HCT116 (cell line): ENCODE data around the gene GOLGA6L9. TPM values are rescaled to one million over a fixed set of nuclear protein-coding genes. Genes with fewer than 3 reads are reported as not detected.
"Not testable (repeated sequence)": the region's sequence is repeated elsewhere in the genome, so short reads cannot be mapped to it uniquely, and the experiment has no call there.

Experiments used
- ATAC-seq: fragments of 200-7000 bp; cut with Tn5 transposase; 2 replicates; pipeline ENCODE4 v1.9.1; 2020; ENCODE audit warnings: mild to moderate bottlenecking, moderate library complexity
- Bru-seq: library from RNA; stranded (reverse); fragments of 400-500 nt; gene quantifications from one replicate; lab custom pipeline; 2021; lab: Mats Ljungman, UMichigan
- BruChase-seq, 2 experiments: library from RNA; stranded (reverse); fragments of 400-500 nt; gene quantifications; one replicate each; lab custom pipeline; 2021; lab: Mats Ljungman, UMichigan
- BruUV-seq: library from RNA; stranded (reverse); fragments of 400-500 nt; replicated peaks from 2 replicates; lab custom pipeline; 2021; lab: Mats Ljungman, UMichigan
- CTCF ChIA-PET: fragments of 300-600 bp; sonication (Branson Sonifier 250); formaldehyde crosslinking; loops from one replicate; lab custom pipeline; 2021; ENCODE audit warnings: antibody characterized with exemption; lab: Charles Lee
- POLR2A ChIA-PET: fragments of 300-600, 350-600 bp; sonication (Branson Sonifier 250); formaldehyde crosslinking; loops from one replicate; lab custom pipeline; 2021; ENCODE audit warnings: antibody characterized with exemption; lab: Charles Lee
- RAD21 ChIA-PET, 2 experiments: fragments of 300-600 bp; sonication (Branson Sonifier 250); formaldehyde crosslinking; loops; one replicate each; lab custom pipeline; 2023; ENCODE audit warnings: low total read pairs in 2 of 2; ENCODE audit not compliant: uncharacterized antibody in 2 of 2, unreplicated experiment in 2 of 2, low non-redundant PET in 1 of 2; lab: Charles Lee
- DNase-seq: peaks from one replicate; pipeline ENCODE4 v3.0.0-alpha.2; 2010; ENCODE audit warnings: low read depth, low spot score
- H2AFZ ChIP-seq: fragments of 200-600 bp; shearing (Covaris generic), sonication (generic); 2 replicates; pipeline ENCODE4 v1.6.1; 2017; ENCODE audit warnings: low read depth, mixed run types, mixed read lengths, antibody characterized with exemption, low read length; ENCODE audit not compliant: poor library complexity, severe bottlenecking
- H3K27ac ChIP-seq: 2 replicates; pipeline ENCODE4 v1.5.1; 2012; ENCODE audit warnings: low read depth, low read length
- H3K27me3 ChIP-seq: fragments of 200-600 bp; sonication (generic); 2 replicates; pipeline ENCODE4 v1.6.1; 2016; ENCODE audit warnings: mixed run types, low read length, mixed read lengths; ENCODE audit not compliant: insufficient read depth
- H3K36me3 ChIP-seq, 2 experiments: fragments of 200-500 bp in 1 of 2; fragments of 200-600 bp in 1 of 2; sonication (Bioruptor generic) in 1 of 2; sonication (generic) in 1 of 2; 2 replicates each; pipeline versions ENCODE4 v1.5.1 to v1.6.1; 2014 to 2016; ENCODE audit warnings: low read length in 2 of 2, inconsistent platforms in 1 of 2, mixed read lengths in 1 of 2, mixed run types in 1 of 2; ENCODE audit not compliant: insufficient read depth in 2 of 2, control insufficient read depth in 1 of 2
- H3K4me1 ChIP-seq, 2 experiments: fragments of 200-600 bp in 1 of 2; sonication (generic) in 1 of 2; 2 replicates each; pipeline versions ENCODE4 v1.5.1 to v1.6.1; 2012 to 2017; ENCODE audit warnings: low read length in 2 of 2, inconsistent platforms in 1 of 2, mild to moderate bottlenecking in 1 of 2, mixed read lengths in 1 of 2, mixed run types in 1 of 2, moderate library complexity in 1 of 2; ENCODE audit not compliant: insufficient read depth in 2 of 2, control insufficient read depth in 1 of 2
- H3K4me2 ChIP-seq: fragments of 200-600 bp; sonication (generic); 2 replicates; pipeline ENCODE4 v1.6.1; 2017; ENCODE audit warnings: mixed run types, low read length, mixed read lengths
- H3K4me3 ChIP-seq, 2 experiments: fragments of 200-600 bp in 1 of 2; sonication (generic) in 1 of 2; replicated peaks in 1 of 2; 2 replicates each; pipeline ENCODE4 v1.5.1; 2011 to 2016; ENCODE audit warnings: low read length in 2 of 2, control low read depth in 1 of 2, low read depth in 1 of 2, mild to moderate bottlenecking in 1 of 2, mixed read lengths in 1 of 2, mixed run types in 1 of 2
- H3K79me2 ChIP-seq: fragments of 200-600 bp; sonication (generic); 2 replicates; pipeline ENCODE4 v1.6.1; 2017; ENCODE audit warnings: mild to moderate bottlenecking, mixed run types, low read length, moderate library complexity, mixed read lengths; ENCODE audit not compliant: insufficient read depth
- H3K9ac ChIP-seq: fragments of 200-600 bp; sonication (generic); 2 replicates; pipeline ENCODE4 v1.6.1; 2016; ENCODE audit warnings: low read length, mixed read lengths
- H3K9me2 ChIP-seq: fragments of 200-600 bp; sonication (generic), shearing (Covaris generic); 2 replicates; pipeline ENCODE4 v1.6.1; 2017; ENCODE audit warnings: mixed run types, mild to moderate bottlenecking, moderate library complexity; ENCODE audit not compliant: insufficient read depth
- H3K9me3 ChIP-seq, 2 experiments: fragments of 200-500 bp in 1 of 2; fragments of 200-600 bp in 1 of 2; sonication (Bioruptor generic) in 1 of 2; sonication (generic) in 1 of 2; 2 replicates each; pipeline ENCODE4 v1.6.1; 2014 to 2017; ENCODE audit warnings: low read length in 2 of 2, mixed read lengths in 2 of 2, inconsistent platforms in 1 of 2, low read depth in 1 of 2, mild to moderate bottlenecking in 1 of 2, mixed run types in 1 of 2, moderate library complexity in 1 of 2; ENCODE audit not compliant: control insufficient read depth in 1 of 2, insufficient read depth in 1 of 2
- H4K20me1 ChIP-seq: fragments of 200-600 bp; sonication (generic), shearing (Covaris generic); 2 replicates; pipeline ENCODE4 v1.6.1; 2017; ENCODE audit warnings: mixed run types, mild to moderate bottlenecking, moderate library complexity; ENCODE audit not compliant: insufficient read depth
- intact Hi-C: fragments of 100-400 bp; cut with micrococcal nuclease; formaldehyde crosslinking; loops from 2 replicates; pipeline ENCODE4 v1.10.0; 2022
- long read RNA-seq: library from polyadenylated mRNA; unstranded; transcript quantifications from one replicate; pipeline ENCODE4 v2.0.0, GENCODE V29; 2021; ENCODE audit not compliant: unreplicated experiment
- polyA plus RNA-seq: library from polyadenylated mRNA; unstranded; fragments of >200 nt; gene quantifications from 2 replicates; pipeline ENCODE4 v1.2.1, GENCODE V29; 2012; ENCODE audit warnings: missing spikeins
- total RNA-seq: library from RNA; stranded (reverse); gene quantifications from one replicate; pipeline ENCODE4 v1.2.1, GENCODE V29; 2021; ENCODE audit not compliant: unreplicated experiment

Gene GOLGA6L9, protein sequence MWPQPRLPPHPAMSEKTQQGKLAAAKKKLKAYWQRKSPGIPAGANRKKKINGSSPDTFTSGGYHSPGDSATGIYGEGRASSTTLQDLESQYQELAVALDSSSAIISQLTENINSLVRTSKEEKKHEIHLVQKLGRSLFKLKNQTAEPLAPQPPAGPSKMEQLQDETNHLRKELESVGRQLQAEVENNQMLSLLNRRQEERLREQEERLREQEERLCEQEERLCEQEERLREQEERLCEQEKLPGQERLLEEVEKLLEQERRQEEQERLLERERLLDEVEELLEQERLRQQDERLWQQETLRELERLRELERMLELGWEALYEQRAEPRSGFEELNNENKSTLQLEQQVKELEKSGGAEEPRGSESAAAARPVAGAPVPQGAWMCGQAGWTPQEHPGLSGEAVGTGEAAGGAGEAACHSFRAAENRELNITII
- total RNA-seq (4.3 TPM), Bru-seq, nascent RNA (percentile 85 among the genes with signal in this experiment), BruChase-seq, experiment 1, labeled RNA remaining after a 6-hour chase (percentile 96 among the genes with signal in this experiment), BruChase-seq, experiment 2, labeled RNA remaining after a 2-hour chase (percentile 93 among the genes with signal in this experiment)
- polyA plus RNA-seq: 7.3 and 9.8 TPM in 2 replicates
- long read RNA-seq, partial matches to known transcripts: 5 of 13 reads
- long read RNA-seq, other reads (novel, unspliced or antisense): 8 of 13 reads

DNA sequence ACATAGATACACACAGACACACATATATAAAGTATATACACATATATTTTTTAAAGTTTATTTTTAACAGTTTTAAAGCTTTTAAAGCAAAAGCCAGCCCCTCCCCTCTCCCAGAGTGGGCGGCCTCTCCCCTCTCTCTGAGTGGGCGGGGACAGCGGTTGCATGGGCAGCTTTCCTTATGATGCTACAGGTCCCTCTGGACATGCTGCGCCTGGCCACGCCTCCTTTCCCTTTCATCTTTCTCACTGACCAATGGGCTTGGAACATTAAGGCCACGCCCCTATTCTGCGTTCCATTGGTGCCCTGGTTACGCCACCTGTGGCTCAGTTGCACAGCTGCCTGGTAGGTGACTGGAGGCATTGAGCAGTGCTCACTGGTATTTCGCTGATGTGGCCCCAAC lies at the start of gene GOLGA6L9:
TSS of gene GOLGA6L9 (plus strand) at position 124 of the 400 bp plus-strand sequence. CDS start at position 388, 264 bp downstream.
- H3K9me2 ChIP-seq, H3K27me3 ChIP-seq, POLR2A ChIA-PET, H3K9ac ChIP-seq, H4K20me1 ChIP-seq, H3K9me3 ChIP-seq, H3K79me2 ChIP-seq, intact Hi-C loops, BruUV-seq, DNase-seq, ATAC-seq, RAD21 ChIA-PET, H2AFZ ChIP-seq, H3K4me3 ChIP-seq, H3K36me3 ChIP-seq, H3K4me1 ChIP-seq, CTCF ChIA-PET, H3K4me2 ChIP-seq, H3K27ac ChIP-seq: not testable (repeated sequence)

DNA sequence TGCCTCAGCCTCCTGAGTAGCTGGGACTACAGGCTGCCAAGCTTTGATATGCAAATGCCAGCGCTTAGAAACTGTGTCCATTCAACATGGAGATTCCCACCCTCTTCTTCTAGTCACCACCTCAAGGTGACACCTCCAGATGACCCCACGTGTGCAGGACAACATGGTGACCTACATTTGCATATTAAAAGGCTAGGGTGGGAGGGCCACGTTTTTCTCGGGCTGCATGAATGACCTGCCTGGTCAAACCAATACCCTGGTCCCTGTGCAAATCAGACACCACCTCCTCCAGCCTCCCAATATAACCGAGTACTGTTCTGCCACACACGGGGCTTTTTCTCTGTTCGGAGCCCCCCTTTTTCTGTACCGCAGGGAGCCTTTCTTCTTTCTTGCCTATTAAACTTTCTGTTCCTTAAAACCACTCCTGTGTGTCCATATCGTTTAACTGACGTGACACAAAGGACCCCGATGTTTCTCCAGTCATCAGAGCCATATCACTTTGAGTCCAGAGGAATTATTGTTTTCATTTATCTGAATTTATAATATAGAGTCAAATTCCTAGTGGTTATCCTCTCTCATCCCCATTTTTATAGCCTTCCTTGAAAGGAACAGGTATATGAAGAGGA lies 48.2 kb upstream of the GOLGA6L9 start:
- ATAC-seq, H3K27me3 ChIP-seq, BruUV-seq, H3K9me2 ChIP-seq, H3K9ac ChIP-seq, H3K9me3 ChIP-seq, H2AFZ ChIP-seq, H3K4me1 ChIP-seq, H3K79me2 ChIP-seq, H3K4me3 ChIP-seq, H3K36me3 ChIP-seq, intact Hi-C loops, H4K20me1 ChIP-seq, DNase-seq, CTCF ChIA-PET, H3K27ac ChIP-seq, H3K4me2 ChIP-seq, POLR2A ChIA-PET, RAD21 ChIA-PET: not testable (repeated sequence)

DNA sequence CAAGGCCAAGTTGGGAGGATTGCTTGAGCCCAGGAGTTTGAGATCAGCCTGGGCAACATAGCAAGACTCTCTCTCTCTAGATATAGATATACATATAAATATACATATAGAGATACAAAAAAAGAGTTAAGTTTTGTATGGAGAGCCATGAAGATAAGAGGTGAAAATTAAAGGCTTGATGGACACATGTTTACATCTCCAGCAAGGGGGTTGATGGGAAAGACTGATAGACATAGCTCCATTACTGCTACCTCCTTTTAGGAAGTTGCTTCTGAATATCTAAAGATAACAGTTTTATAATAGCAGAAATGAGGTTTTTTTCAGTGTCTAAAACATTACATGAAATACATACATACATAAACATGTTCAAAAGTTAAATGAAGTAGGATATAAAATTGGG lies 42.4 kb upstream of the GOLGA6L9 start:
- BruUV-seq, intact Hi-C loops, H2AFZ ChIP-seq, CTCF ChIA-PET, H3K9me2 ChIP-seq, ATAC-seq, H3K36me3 ChIP-seq, DNase-seq, H3K79me2 ChIP-seq, H3K4me2 ChIP-seq, H3K27ac ChIP-seq, POLR2A ChIA-PET, H3K9ac ChIP-seq, H3K4me1 ChIP-seq, H3K9me3 ChIP-seq, H3K27me3 ChIP-seq, RAD21 ChIA-PET, H3K4me3 ChIP-seq, H4K20me1 ChIP-seq: not testable (repeated sequence)

DNA sequence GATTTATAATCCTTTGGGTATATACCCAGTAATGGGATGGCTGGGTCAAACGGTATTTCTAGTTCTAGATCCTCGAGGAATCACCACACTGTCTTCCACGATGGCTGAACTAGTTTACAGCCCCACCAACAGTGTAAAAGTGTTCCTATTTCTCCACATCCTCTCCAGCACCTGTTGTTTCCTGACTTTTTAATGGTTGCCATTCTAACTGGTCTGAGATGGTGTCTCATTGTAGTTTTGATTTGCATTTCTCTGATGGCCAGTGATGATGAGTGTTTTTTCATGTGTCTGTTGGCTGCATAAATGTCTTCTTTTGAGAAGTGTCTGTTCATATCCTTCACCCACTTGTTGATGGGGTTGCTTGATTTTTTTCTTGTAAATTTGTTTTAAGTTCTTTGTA lies 39.5 kb upstream of the GOLGA6L9 start:
- ATAC-seq, H4K20me1 ChIP-seq, intact Hi-C loops, H3K4me2 ChIP-seq, DNase-seq, H3K4me1 ChIP-seq, BruUV-seq, RAD21 ChIA-PET, H3K9ac ChIP-seq, POLR2A ChIA-PET, H3K27ac ChIP-seq, H3K79me2 ChIP-seq, H3K4me3 ChIP-seq, H3K9me2 ChIP-seq, H3K9me3 ChIP-seq, H2AFZ ChIP-seq, H3K36me3 ChIP-seq, H3K27me3 ChIP-seq, CTCF ChIA-PET: not testable (repeated sequence)
